Measurements from ENCODE around the gene FAM193B. TPM values are rescaled to one million over a fixed set of nuclear protein-coding genes. Genes with fewer than 3 reads are reported as not detected.

FAM193B gene
- total RNA-seq, 8 experiments from 2014 or later = 29.0 to 71.4 (median 46.5) TPM

DNA sequence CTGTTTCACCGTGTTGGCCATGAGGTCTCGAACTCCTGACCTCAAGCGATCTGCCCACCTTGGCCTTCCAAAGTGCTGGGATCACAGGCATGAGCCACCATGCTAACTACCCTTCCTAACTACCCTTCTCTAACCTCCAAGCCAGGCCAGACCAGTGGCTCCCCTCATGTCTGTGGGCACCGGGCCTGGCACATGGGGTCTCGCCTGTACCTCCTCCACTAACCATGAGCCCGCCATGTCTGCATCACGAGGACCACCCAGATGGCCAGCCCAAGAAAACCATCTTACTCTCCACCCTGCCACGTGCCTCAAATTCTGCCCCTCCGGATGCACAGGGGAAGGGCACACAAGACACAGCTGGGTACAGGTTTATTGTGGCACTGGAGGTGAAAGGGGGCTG lies 71.3 kb downstream of the FAM193B start:
- in situ Hi-C loops (cut with MboI; ENCODE audit: low pct_unique_long_range_greater_than_20kb in 2 of 9, low sequenced_read_pairs in 9 of 9, unreplicated experiment in 9 of 9) = loop anchor here in 1 of 9 experiments (25.0 kb wide), 1 partner anchor 96 kb away; the partner anchor contains the start of gene SLC34A1
- WGBS, 10 experiments = 94 to 100% (median 100%) methylated on average over 1 to 6 of the region's 9 CpGs; no CpG with 5 or more reads in 7 of the 10 experiments
- no peak for ATAC-seq (replicated peaks in 6 of 8)

DNA sequence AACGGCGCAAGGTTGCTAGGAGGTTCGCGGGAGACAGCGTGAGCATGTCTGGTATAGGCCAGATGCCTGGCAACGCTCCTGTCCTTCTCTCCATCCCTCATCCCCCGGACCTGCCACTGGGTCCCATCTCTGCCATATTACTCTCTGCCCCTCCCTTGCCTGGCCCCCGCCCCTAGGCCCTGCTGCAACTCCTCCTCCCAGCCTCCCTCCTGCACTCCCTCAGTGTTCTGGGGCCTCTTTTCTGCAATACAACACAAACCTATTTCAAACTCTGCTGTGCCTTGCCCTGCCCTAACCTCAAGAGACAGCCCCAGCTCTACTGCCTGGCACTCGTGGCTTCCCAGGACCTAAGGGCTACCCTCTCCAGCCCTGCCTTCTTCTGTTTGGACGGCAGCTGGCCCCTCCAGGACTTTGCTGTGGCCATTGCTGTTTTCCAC lies 72.0 kb downstream of the FAM193B start:
- Histone ChIP-seq H3K27ac (peak overlapping the region in 1 of 2 donors; percentile 14), H3K4me1 (replicated peaks in 1 of 2) (peaks cover 14 to 15% of the 10 kb centered on the region in 2 donors), H3K4me3 (no peak overlapping the region)
- ATAC-seq (replicated peaks in 6 of 8) = peak; percentile 5 to 77 (median 62)
- 17 to 100% (median 90%) methylated on average over 1 to 5 of the region's 10 CpGs; no CpG with 5 or more reads in 2 of the 10 experiments for WGBS, 10 experiments
- in situ Hi-C loops (cut with MboI; ENCODE audit: low pct_unique_long_range_greater_than_20kb in 2 of 9, low sequenced_read_pairs in 9 of 9, unreplicated experiment in 9 of 9) = loop anchor here in 1 of 9 experiments (25.0 kb wide), 1 partner anchor 95 kb away; the partner anchor contains the start of gene SLC34A1

More for the DNA sequence above, 71.3 kb downstream of the FAM193B start:
- Histone ChIP-seq H3K4me3 (no peak overlapping the region), H3K27ac (no peak overlapping the region), H3K4me1 (replicated peaks in 1 of 2) (peaks cover 14 to 15% of the 10 kb centered on the region in 2 donors)

DNA sequence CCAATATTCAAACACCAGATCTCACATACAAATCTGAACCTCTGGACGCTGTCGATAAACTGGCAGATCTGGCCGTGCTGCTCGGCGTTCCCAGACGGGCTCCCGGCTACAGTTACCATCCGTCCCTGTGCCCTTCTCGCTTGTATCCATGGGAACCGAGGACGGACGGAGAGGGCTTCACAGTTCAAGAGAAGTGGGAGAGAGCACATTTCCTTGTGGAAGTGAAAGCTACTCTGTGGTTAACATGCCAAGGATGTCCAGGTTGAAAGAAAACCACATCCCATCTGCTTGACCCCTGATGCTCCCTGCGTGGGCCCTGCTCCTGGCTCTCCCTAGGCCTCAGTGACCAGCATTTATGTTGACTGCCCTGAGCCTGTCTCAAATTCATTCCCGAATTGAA lies 74.6 kb downstream of the FAM193B start:
- 0 to 100% (median 56%) methylated on average over 1 to 7 of the region's 14 CpGs; no CpG with 5 or more reads in 2 of the 10 experiments for WGBS, 10 experiments
- no peak overlapping the region for H3K27ac ChIP-seq
- in situ Hi-C loops (cut with MboI; ENCODE audit: low pct_unique_long_range_greater_than_20kb in 2 of 9, low sequenced_read_pairs in 9 of 9, unreplicated experiment in 9 of 9) = loop anchor here in 1 of 9 experiments (25.0 kb wide), 1 partner anchor 92 kb away; the partner anchor contains the start of gene SLC34A1
- H3K4me3 ChIP-seq = no peak overlapping the region
- peak in 3 of 8 experiments; percentile 21 to 71 (median 40) for ATAC-seq (replicated peaks in 6 of 8)
- peaks cover 14 to 16% of the 10 kb centered on the region in 2 donors for H3K4me1 ChIP-seq (replicated peaks in 1 of 2)

GRCh38 chr5:177478711-177479646 lies 75.4 kb downstream of the FAM193B start:
- no peak overlapping the region for H3K27ac ChIP-seq
- WGBS, 10 experiments = 0 to 100% (median 60%) methylated on average over 1 to 7 of the region's 18 CpGs; no CpG with 5 or more reads in 3 of the 10 experiments
- ATAC-seq (replicated peaks in 6 of 8) = peak in 4 of 8 experiments; percentile 3 to 41 (median 25)
- in situ Hi-C loops (cut with MboI; ENCODE audit: low pct_unique_long_range_greater_than_20kb in 2 of 9, low sequenced_read_pairs in 9 of 9, unreplicated experiment in 9 of 9) = loop anchor here in 1 of 9 experiments (25.0 kb wide), 1 partner anchor 92 kb away; the partner anchor contains the start of gene SLC34A1
- H3K4me1 ChIP-seq (replicated peaks in 1 of 2) = peaks cover 21% of the 10 kb centered on the region in 2 donors
- no peak overlapping the region for H3K4me3 ChIP-seq

DNA sequence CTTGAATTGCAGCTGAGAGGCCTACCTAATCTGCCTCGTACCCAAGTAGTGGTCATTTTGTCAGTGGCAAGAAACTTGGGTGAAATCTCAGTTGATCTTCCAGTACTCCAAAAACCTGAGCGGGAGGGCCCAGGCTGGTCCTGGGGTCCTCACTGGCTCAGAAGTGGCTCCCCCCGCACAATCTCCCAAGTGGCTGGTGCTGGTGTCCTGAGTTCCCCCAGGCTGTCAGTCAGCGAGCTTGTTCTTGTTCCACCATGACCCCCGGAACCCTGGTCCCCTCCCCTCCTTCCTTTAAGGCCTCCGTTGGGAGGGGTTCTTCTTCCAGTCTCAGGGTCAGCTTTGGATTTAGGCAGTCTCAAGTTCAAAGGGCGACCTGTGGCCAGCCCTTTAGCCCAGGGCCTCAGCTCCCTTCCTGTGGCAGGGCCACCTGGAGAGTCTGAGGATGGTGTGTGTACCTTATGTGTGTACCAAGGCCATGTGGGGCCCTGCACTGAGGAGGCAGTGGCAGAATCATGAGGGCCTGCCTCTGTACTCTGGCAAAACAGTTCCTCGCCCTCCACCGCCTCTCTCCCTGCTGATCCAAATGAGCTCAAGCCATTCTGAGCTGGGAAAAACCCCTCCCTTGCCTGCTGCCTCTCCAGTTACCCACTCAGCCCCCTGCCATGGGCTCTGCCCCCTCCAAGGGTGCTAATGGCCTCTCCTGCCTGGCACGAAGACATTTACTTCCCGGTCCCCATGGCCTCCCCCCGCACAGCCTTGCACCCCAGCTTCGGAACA lies 76.5 kb downstream of the FAM193B start:
- WGBS, 10 experiments = 93 to 100% (median 94%) methylated on average over 1 to 6 of the region's 13 CpGs; no CpG with 5 or more reads in 5 of the 10 experiments
- Histone ChIP-seq H3K4me1 (replicated peaks in 1 of 2) (peaks cover 20 to 22% of the 10 kb centered on the region in 2 donors), H3K27ac (no peak overlapping the region), H3K4me3 (no peak overlapping the region)
- ATAC-seq (replicated peaks in 6 of 8) = no peak
- in situ Hi-C loops (cut with MboI; ENCODE audit: low pct_unique_long_range_greater_than_20kb in 2 of 9, low sequenced_read_pairs in 9 of 9, unreplicated experiment in 9 of 9) = loop anchor here in 1 of 9 experiments (25.0 kb wide), 1 partner anchor 91 kb away; the partner anchor contains the start of gene SLC34A1

- Histone ChIP-seq H3K4me1 (replicated peaks in 1 of 2) (peaks cover 19 to 20% of the 10 kb centered on the region in 2 donors), H3K27ac (no peak overlapping the region), H3K4me3 (no peak overlapping the region)
- 53 to 96% (median 90%) methylated on average over 3 to 13 of the region's 18 CpGs; no CpG with 5 or more reads in 6 of the 10 experiments for WGBS, 10 experiments
- ATAC-seq (replicated peaks in 6 of 8) = no peak
- in situ Hi-C loops (cut with MboI; ENCODE audit: low pct_unique_long_range_greater_than_20kb in 2 of 9, low sequenced_read_pairs in 9 of 9, unreplicated experiment in 9 of 9) = loop anchor here in 1 of 9 experiments (25.0 kb wide), 1 partner anchor 89 kb away; the partner anchor contains the start of gene SLC34A1
These were observed 77.7 kb downstream of the FAM193B start for GRCh38 chr5:177476531-177477233.

DNA sequence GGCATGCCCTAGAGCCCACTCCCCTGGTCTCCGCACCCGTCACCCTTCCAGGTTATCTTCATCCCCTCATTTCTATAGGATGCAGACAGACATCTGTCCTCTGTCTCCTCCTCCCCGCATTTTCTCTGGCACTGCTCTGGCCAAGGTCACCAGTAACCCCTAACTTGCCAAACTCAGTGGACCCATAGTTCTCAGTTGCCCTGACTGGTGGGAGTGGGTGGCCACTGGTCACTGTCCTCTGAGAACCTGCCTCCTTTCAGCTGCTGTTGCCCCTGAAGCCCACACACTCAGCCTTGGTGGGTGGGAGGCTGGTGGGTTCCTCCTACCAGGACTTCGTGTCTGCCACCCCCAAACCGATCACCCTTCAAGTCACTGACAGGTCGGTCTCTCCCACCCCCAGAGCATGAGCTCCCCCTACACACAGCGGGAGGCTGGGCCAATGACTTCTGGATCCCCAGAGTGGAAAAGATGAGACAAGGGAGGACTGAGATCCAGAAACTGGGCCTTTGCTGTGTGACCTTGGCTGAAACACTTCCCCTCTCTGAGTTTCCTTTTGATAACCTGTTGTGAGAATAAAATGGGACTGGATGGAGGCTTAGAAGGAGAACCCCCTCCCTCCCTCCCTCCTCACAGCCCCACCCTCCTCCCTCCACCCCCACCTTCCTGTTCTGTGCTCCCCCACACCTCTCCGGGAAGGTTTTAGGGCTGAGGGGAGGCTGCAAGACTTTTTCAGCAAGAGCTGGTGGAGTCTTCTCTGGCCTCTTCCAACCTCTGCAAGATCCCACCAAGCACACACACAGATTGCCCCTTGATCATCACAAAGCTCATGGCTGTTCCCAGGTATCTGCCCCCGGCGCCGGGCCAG lies 78.6 kb downstream of the FAM193B start:
- no peak for ATAC-seq (replicated peaks in 6 of 8)
- in situ Hi-C loops (cut with MboI; ENCODE audit: low pct_unique_long_range_greater_than_20kb in 2 of 9, low sequenced_read_pairs in 9 of 9, unreplicated experiment in 9 of 9) = loop anchor here in 1 of 9 experiments (25.0 kb wide), 1 partner anchor 88 kb away; the partner anchor contains the start of gene SLC34A1
- WGBS, 10 experiments = 25 to 100% (median 90%) methylated on average over 1 to 4 of the region's 11 CpGs; no CpG with 5 or more reads in 7 of the 10 experiments
- Histone ChIP-seq H3K4me1 (replicated peaks in 1 of 2) (peaks cover 28 to 29% of the 10 kb centered on the region in 2 donors), H3K4me3 (no peak overlapping the region), H3K27ac (no peak overlapping the region)

GRCh38 chr5:177474846-177475562 lies 79.4 kb downstream of the FAM193B start:
- 0 to 71% (median 20%) methylated on average over 1 of the region's 4 CpGs; no CpG with 5 or more reads in 7 of the 10 experiments for WGBS, 10 experiments
- in situ Hi-C loops (cut with MboI; ENCODE audit: low pct_unique_long_range_greater_than_20kb in 2 of 9, low sequenced_read_pairs in 9 of 9, unreplicated experiment in 9 of 9) = loop anchor here in 1 of 9 experiments (25.0 kb wide), 1 partner anchor 88 kb away; the partner anchor contains the start of gene SLC34A1
- H3K27ac ChIP-seq = no peak overlapping the region
- peaks cover 33 to 37% of the 10 kb centered on the region in 2 donors for H3K4me1 ChIP-seq (replicated peaks in 1 of 2)
- no peak for ATAC-seq (replicated peaks in 6 of 8)
- H3K4me3 ChIP-seq = no peak overlapping the region

- H3K27ac ChIP-seq = no peak overlapping the region
- in situ Hi-C loops (cut with MboI; ENCODE audit: low pct_unique_long_range_greater_than_20kb in 2 of 9, low sequenced_read_pairs in 9 of 9, unreplicated experiment in 9 of 9) = no loop called here
- ATAC-seq (replicated peaks in 6 of 8) = no peak
- H3K4me3 ChIP-seq = peak overlapping the region in 4 of 5 donors; percentile 91 to 98 (median 94)
- H3K4me1 ChIP-seq (replicated peaks in 1 of 2) = peaks cover 39 to 40% of the 10 kb centered on the region in 2 donors
- WGBS, 10 experiments = no CpG with 5 or more reads among the region's 7 CpGs
These were observed 80.3 kb downstream of the FAM193B start for GRCh38 chr5:177474002-177474476.

DNA sequence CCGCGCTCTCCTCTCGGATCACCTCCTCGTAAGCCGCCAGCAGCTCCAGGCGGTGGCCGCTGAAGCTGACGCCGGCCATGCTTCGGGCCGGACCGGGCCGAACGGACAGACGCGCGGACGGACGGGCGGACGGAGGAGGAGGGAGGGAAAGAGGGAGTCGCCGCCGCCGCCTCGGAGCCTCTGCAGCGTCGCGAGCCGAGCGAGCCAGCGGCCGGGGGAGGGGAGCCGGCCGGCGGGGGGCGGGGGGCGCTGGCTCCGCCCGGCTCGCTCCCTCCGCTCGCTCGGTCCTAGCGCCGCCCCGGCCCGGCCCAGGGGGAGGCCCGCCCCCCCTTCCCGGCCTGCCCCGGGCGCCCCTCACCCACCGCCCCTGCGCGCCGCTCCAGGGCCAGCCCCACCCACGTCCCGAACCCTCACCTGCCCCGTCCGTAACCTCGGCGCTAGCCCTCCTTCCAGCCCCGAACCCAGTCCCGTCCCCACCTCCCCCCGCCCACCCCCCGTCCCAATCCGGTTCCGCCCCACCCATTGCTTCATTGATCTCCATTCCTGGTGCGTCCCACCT lies 80.8 kb downstream of the FAM193B start, which contains the start of gene DBN1:
Gene DBN1, minus strand, starts transcription at position 192 of the 559 bp plus-strand sequence. Its CDS starts 113 bp downstream, at position 79.
- ATAC-seq (replicated peaks in 6 of 8) = peak; percentile 12 to 72 (median 50)
- Histone ChIP-seq H3K4me3 (peak within 1 kb of the TSS; percentile 71 to 98 (median 93)), H3K4me1 (replicated peaks in 1 of 2) (peaks cover 43 to 44% of the 10 kb centered on the region in 2 donors), H3K27ac (peak within 1 kb of the TSS; percentile 98 to 99)
- in situ Hi-C loops (cut with MboI; ENCODE audit: low pct_unique_long_range_greater_than_20kb in 2 of 9, low sequenced_read_pairs in 9 of 9, unreplicated experiment in 9 of 9) = no loop called here
- WGBS, 10 experiments = no CpG with 5 or more reads among the region's 69 CpGs
